Astrocyte (in vitro differentiated cells and primary cell): ENCODE measurements around the gene PRKCB.

Experiments used
- EZH2 ChIP-seq: IDR thresholded peaks from 2 replicates; pipeline ENCODE4 v1.6.1; 2012; ENCODE audit warnings: mild to moderate bottlenecking, low read length, inconsistent platforms; ENCODE audit not compliant: insufficient read depth
- TF ChIP-seq, protein P1 (sequence below): IDR thresholded peaks from 2 replicates; pipeline ENCODE4 v1.5.1; 2011; ENCODE audit warnings: low read depth, mild to moderate bottlenecking, inconsistent platforms, low read length, moderate library complexity; ENCODE audit not compliant: insufficient read depth

DNA sequence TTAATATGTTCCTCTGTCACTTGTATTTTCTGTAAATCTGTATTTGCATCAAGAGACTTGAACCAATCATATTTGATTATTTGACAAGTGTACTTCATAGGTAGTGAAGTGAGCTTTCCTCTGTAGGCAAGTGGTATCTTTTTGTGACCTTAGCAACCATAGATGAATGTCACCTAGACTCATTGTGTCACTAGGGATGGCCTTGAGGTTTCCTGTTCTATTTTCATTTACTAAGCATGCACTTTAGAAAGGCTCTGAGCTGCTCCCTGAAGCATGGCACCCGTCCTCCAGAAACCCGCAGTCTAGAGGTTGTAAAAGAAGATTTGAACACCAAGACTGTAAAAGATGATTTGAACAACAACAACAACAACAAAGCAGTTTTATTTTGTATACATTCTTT is 151.7 kb downstream of the PRKCB start:
- TF ChIP-seq, protein P1, sequence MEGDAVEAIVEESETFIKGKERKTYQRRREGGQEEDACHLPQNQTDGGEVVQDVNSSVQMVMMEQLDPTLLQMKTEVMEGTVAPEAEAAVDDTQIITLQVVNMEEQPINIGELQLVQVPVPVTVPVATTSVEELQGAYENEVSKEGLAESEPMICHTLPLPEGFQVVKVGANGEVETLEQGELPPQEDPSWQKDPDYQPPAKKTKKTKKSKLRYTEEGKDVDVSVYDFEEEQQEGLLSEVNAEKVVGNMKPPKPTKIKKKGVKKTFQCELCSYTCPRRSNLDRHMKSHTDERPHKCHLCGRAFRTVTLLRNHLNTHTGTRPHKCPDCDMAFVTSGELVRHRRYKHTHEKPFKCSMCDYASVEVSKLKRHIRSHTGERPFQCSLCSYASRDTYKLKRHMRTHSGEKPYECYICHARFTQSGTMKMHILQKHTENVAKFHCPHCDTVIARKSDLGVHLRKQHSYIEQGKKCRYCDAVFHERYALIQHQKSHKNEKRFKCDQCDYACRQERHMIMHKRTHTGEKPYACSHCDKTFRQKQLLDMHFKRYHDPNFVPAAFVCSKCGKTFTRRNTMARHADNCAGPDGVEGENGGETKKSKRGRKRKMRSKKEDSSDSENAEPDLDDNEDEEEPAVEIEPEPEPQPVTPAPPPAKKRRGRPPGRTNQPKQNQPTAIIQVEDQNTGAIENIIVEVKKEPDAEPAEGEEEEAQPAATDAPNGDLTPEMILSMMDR = no peak
- TF ChIP-seq EZH2 = no peak
